Measurements from ENCODE around the gene CEP152. TPM values are rescaled to one million over a fixed set of nuclear protein-coding genes. Genes with fewer than 3 reads are reported as not detected.

The CEP152 gene
- 1 to 10 TPM; 3.1 to 8.3 (median 4.3) TPM for total RNA-seq

- Histone ChIP-seq H3K27ac (peak within 1 kb of the TSS; percentile 68 to 79 (median 76)), H3K4me1 (peaks cover 0 to 18% (median 7%) of the 10 kb centered on the region in 3 donors), H3K36me3 (no peaks in the 10 kb centered on the region), H3K27me3 (no peaks in the 10 kb centered on the region), H3K4me3 (peak within 1 kb of the TSS; percentile 65 to 94 (median 79)), H3K9me3 (no peaks in the 10 kb centered on the region)
- 0 to 1% methylated on average over 10 to 19 of the region's 51 CpGs for WGBS, 2 donors
- DNase-seq, result peak; percentile 88
- intact Hi-C loops (cut with DNase I), result no loop called here
- TF ChIP-seq CTCF (IDR thresholded peaks at IDR 0.05) (peak in 1 of 6 experiments; percentile 6), POLR2A (IDR thresholded peaks at IDR 0.05) (peak in 2 of 4 donors; percentile 49 to 56)
Measured at GRCh38 chr15:48810414-48811324, at the start of gene CEP152. Gene CEP152 (minus strand): TSS chr15:48811069. CDS start chr15:48805649, 5,420 bp downstream.

- Histone ChIP-seq H3K4me1 (no peaks in the 10 kb centered on the region), H3K9me3 (no peaks in the 10 kb centered on the region), H3K36me3 (no peaks in the 10 kb centered on the region), H3K4me3 (no peak overlapping the region), H3K27ac (no peak overlapping the region), H3K27me3 (no peaks in the 10 kb centered on the region)
- TF ChIP-seq POLR2A (IDR thresholded peaks at IDR 0.05) (no peak), CTCF (IDR thresholded peaks at IDR 0.05) (no peak)
- 94 to 95% methylated on average over 2 of the region's 2 CpGs for WGBS, 2 donors
- intact Hi-C loops (cut with DNase I), result no loop called here
- no peak for DNase-seq
Measured at GRCh38 chr15:48859426-48859825, 48.6 kb upstream of the CEP152 start.

GRCh38 chr15:48858401-48858800 is 47.5 kb upstream of the CEP152 start:
- Histone ChIP-seq H3K36me3 (no peaks in the 10 kb centered on the region), H3K27me3 (no peaks in the 10 kb centered on the region), H3K27ac (no peak overlapping the region), H3K4me1 (no peaks in the 10 kb centered on the region), H3K9me3 (no peaks in the 10 kb centered on the region), H3K4me3 (no peak overlapping the region)
- intact Hi-C loops (cut with DNase I), result no loop called here
- DNase-seq, result no peak
- TF ChIP-seq CTCF (IDR thresholded peaks at IDR 0.05) (no peak), POLR2A (IDR thresholded peaks at IDR 0.05) (no peak)
- WGBS, 2 donors, result 43 to 47% methylated on average over 2 of the region's 2 CpGs

GRCh38 chr15:48856942-48857341 is 46.1 kb upstream of the CEP152 start:
- Histone ChIP-seq H3K4me1 (no peaks in the 10 kb centered on the region), H3K27me3 (no peaks in the 10 kb centered on the region), H3K4me3 (no peak overlapping the region), H3K27ac (no peak overlapping the region), H3K36me3 (no peaks in the 10 kb centered on the region), H3K9me3 (no peaks in the 10 kb centered on the region)
- no peak for TF ChIP-seq POLR2A (IDR thresholded peaks at IDR 0.05)
- TF ChIP-seq CTCF (IDR thresholded peaks at IDR 0.05), result no peak
- no peak for DNase-seq
- intact Hi-C loops (cut with DNase I), result no loop called here
- WGBS, 2 donors, result 50 to 61% methylated on average over 2 of the region's 2 CpGs
